Measurements from ENCODE around the gene IL22RA2. TPM values are rescaled to one million over a fixed set of nuclear protein-coding genes. Genes with fewer than 3 reads are reported as not detected.
A peak's percentile ranks its signal among the peaks of the same experiment; 100 is the strongest.

IL22RA2 gene
- total and polyA plus RNA-seq, 9 of the 15 experiments (the other 6 are each of a cell fraction or from before 2014, with no cell fraction given): 0.03 TPM; not detected in 8

- no peak for TF ChIP-seq ZNF512 (tag; IDR thresholded peaks at IDR 0.05)
- TF ChIP-seq, protein P1, sequence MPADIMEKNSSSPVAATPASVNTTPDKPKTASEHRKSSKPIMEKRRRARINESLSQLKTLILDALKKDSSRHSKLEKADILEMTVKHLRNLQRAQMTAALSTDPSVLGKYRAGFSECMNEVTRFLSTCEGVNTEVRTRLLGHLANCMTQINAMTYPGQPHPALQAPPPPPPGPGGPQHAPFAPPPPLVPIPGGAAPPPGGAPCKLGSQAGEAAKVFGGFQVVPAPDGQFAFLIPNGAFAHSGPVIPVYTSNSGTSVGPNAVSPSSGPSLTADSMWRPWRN (IDR thresholded peaks at IDR 0.05; ENCODE audit: low read depth): no peak
- TF ChIP-seq TRIM28 (IDR thresholded peaks at IDR 0.05): no peak
- no peak for TF ChIP-seq HDAC6 (IDR thresholded peaks at IDR 0.05; ENCODE audit: low read depth, low read length)
- peak; percentile 60; the same call in 1 of the 2 replicates for TF ChIP-seq ZNF75A (CRISPR knock-in tag; IDR thresholded peaks at IDR 0.05)
- TF ChIP-seq GTF2A2 (tag; IDR thresholded peaks at IDR 0.05): peak; percentile 91
- TF ChIP-seq TAF15 (IDR thresholded peaks at IDR 0.05; ENCODE audit: low read depth, low read length): no peak
- no peak for TF ChIP-seq RBM17 (IDR thresholded peaks at IDR 0.05; ENCODE audit: borderline replicate concordance, low read depth, low read length)
- no peak for TF ChIP-seq CHD2 (IDR thresholded peaks at IDR 0.05; ENCODE audit: low read depth, low read length)
- TF ChIP-seq ZNF707 (CRISPR knock-in tag; conservative IDR thresholded peaks at IDR 0.05): no peak; the same call in 1 of the 2 replicates
- TF ChIP-seq TCFL5 (CRISPR knock-in tag; conservative IDR thresholded peaks at IDR 0.05): peak; percentile 82
- no peak for TF ChIP-seq RFX1 (IDR thresholded peaks at IDR 0.05)
- TF ChIP-seq ZBTB11 (CRISPR knock-in tag; IDR thresholded peaks at IDR 0.05): peak in 1 of 3 experiments; percentile 55; a peak in 2 of 6 replicates
- peak; percentile 70; the same call in 1 of the 2 replicates for TF ChIP-seq DMBX1 (CRISPR knock-in tag; IDR thresholded peaks at IDR 0.05; ENCODE audit: borderline replicate concordance)
- TF ChIP-seq RBM34 (IDR thresholded peaks at IDR 0.05; ENCODE audit: borderline replicate concordance, insufficient read depth, low read length): no peak
- TF ChIP-seq BCOR (IDR thresholded peaks at IDR 0.05): no peak
- no peak for TF ChIP-seq NEUROD1 (IDR thresholded peaks at IDR 0.05; ENCODE audit: borderline replicate concordance, low read depth, low read length, partially characterized antibody)
- TF ChIP-seq LARP7 (IDR thresholded peaks at IDR 0.05): no peak
- TF ChIP-seq RHOXF2B (CRISPR knock-in tag; conservative IDR thresholded peaks at IDR 0.05): peak; percentile 39; the same call in 1 of the 2 replicates
- TF ChIP-seq NFATC3 (IDR thresholded peaks at IDR 0.05): no peak
- peak; percentile 77; the same call in 1 of the 2 replicates for TF ChIP-seq ZNF354B (CRISPR knock-in tag; IDR thresholded peaks at IDR 0.05)
- no peak for TF ChIP-seq SRSF7 (optimal IDR thresholded peaks at IDR 0.05; ENCODE audit: low read depth, low read length)
- no peak for TF ChIP-seq FOXJ2 (tag; IDR thresholded peaks at IDR 0.05)
These were observed 3.0 kb downstream of the IL22RA2 start (continued) for GRCh38 chr6:137170266-137171052.

All from K562 (cell line).